GM06990 (cell line): ENCODE data around the gene FNIP2.

ENCODE experiments used
- DNase-seq: peaks from one replicate; pipeline ENCODE4 v3.0.0-alpha.2; 2011; ENCODE audit not compliant: insufficient read length; ENCODE audit errors: extremely low read depth
- H3K27me3 ChIP-seq: replicated peaks from 2 replicates; pipeline ENCODE4 v1.6.0; 2011; ENCODE audit warnings: low read length; ENCODE audit not compliant: control insufficient read depth, insufficient read depth
- H3K36me3 ChIP-seq: 2 replicates; pipeline ENCODE4 v1.5.1; 2011; ENCODE audit warnings: low read length; ENCODE audit not compliant: control insufficient read depth, insufficient read depth
- H3K4me3 ChIP-seq: replicated peaks from 2 replicates; pipeline ENCODE4 v1.5.1; 2011; ENCODE audit warnings: low read depth, mild to moderate bottlenecking, control low read depth, low read length
- CTCF ChIP-seq: IDR thresholded peaks from 2 replicates; pipeline ENCODE4 v1.5.1; 2011; ENCODE audit warnings: low read length, control low read depth, mild to moderate bottlenecking, inconsistent platforms; ENCODE audit not compliant: insufficient read depth, poor library complexity, severe bottlenecking

FNIP2 gene

GRCh38 chr4:158903472-158904043, 134.7 kb downstream of the FNIP2 start:
- TF ChIP-seq CTCF = no peak
- Histone ChIP-seq H3K27me3 (no peaks in the 10 kb centered on the region), H3K36me3 (no peaks in the 10 kb centered on the region), H3K4me3 (no peak overlapping the region)
- no peak for DNase-seq

- no peak for TF ChIP-seq CTCF
Measured at GRCh38 chr4:158904815-158905214, 136.0 kb downstream of the FNIP2 start.

GRCh38 chr4:158906073-158906472, 137.2 kb downstream of the FNIP2 start:
- TF ChIP-seq CTCF = no peak

More at GRCh38 chr4:158904815-158905214, 136.0 kb downstream of the FNIP2 start:
- no peaks in the 10 kb centered on the region for H3K27me3 ChIP-seq
- H3K4me3 ChIP-seq = no peak overlapping the region
- DNase-seq = no peak
- no peaks in the 10 kb centered on the region for H3K36me3 ChIP-seq

GRCh38 chr4:158912390-158912789, 143.6 kb downstream of the FNIP2 start:
- Histone ChIP-seq H3K27me3 (no peaks in the 10 kb centered on the region), H3K36me3 (no peaks in the 10 kb centered on the region), H3K4me3 (no peak overlapping the region)
- TF ChIP-seq CTCF = no peak
- no peak for DNase-seq

More at GRCh38 chr4:158906073-158906472, 137.2 kb downstream of the FNIP2 start:
- no peaks in the 10 kb centered on the region for H3K27me3 ChIP-seq
- no peak overlapping the region for H3K4me3 ChIP-seq
- H3K36me3 ChIP-seq = no peaks in the 10 kb centered on the region
- peak; percentile 13 for DNase-seq

GRCh38 chr4:158912806-158913205, 144.0 kb downstream of the FNIP2 start:
- H3K27me3 ChIP-seq = no peaks in the 10 kb centered on the region
- H3K4me3 ChIP-seq = no peak overlapping the region
- no peak for DNase-seq
- no peak for TF ChIP-seq CTCF
- H3K36me3 ChIP-seq = no peaks in the 10 kb centered on the region

GRCh38 chr4:158913766-158914165, 144.9 kb downstream of the FNIP2 start:
- no peak for TF ChIP-seq CTCF
- Histone ChIP-seq H3K36me3 (no peaks in the 10 kb centered on the region), H3K4me3 (no peak overlapping the region), H3K27me3 (no peaks in the 10 kb centered on the region)
- DNase-seq = no peak
